ENCODE results near the gene FAU.

GRCh38 chr11:65078151-65078550 lies 43.8 kb downstream of the FAU start:
- TF ChIP-seq, protein P1, sequence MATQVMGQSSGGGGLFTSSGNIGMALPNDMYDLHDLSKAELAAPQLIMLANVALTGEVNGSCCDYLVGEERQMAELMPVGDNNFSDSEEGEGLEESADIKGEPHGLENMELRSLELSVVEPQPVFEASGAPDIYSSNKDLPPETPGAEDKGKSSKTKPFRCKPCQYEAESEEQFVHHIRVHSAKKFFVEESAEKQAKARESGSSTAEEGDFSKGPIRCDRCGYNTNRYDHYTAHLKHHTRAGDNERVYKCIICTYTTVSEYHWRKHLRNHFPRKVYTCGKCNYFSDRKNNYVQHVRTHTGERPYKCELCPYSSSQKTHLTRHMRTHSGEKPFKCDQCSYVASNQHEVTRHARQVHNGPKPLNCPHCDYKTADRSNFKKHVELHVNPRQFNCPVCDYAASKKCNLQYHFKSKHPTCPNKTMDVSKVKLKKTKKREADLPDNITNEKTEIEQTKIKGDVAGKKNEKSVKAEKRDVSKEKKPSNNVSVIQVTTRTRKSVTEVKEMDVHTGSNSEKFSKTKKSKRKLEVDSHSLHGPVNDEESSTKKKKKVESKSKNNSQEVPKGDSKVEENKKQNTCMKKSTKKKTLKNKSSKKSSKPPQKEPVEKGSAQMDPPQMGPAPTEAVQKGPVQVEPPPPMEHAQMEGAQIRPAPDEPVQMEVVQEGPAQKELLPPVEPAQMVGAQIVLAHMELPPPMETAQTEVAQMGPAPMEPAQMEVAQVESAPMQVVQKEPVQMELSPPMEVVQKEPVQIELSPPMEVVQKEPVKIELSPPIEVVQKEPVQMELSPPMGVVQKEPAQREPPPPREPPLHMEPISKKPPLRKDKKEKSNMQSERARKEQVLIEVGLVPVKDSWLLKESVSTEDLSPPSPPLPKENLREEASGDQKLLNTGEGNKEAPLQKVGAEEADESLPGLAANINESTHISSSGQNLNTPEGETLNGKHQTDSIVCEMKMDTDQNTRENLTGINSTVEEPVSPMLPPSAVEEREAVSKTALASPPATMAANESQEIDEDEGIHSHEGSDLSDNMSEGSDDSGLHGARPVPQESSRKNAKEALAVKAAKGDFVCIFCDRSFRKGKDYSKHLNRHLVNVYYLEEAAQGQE (IDR thresholded peaks at IDR 0.05; ENCODE audit: low read depth): no peak
- TF ChIP-seq EZH2phosphoT487 (IDR thresholded peaks at IDR 0.05; ENCODE audit: borderline replicate concordance): no peak
- TF ChIP-seq POLR2AphosphoS5 (IDR thresholded peaks at IDR 0.05; ENCODE audit: low read depth, low read length): no peak
- TF ChIP-seq ZNF274 (IDR thresholded peaks at IDR 0.05; ENCODE audit: low read depth, low read length): no peak
- TF ChIP-seq SP1 (IDR thresholded peaks at IDR 0.05; ENCODE audit: low read depth): no peak
- TF ChIP-seq, protein P2, sequence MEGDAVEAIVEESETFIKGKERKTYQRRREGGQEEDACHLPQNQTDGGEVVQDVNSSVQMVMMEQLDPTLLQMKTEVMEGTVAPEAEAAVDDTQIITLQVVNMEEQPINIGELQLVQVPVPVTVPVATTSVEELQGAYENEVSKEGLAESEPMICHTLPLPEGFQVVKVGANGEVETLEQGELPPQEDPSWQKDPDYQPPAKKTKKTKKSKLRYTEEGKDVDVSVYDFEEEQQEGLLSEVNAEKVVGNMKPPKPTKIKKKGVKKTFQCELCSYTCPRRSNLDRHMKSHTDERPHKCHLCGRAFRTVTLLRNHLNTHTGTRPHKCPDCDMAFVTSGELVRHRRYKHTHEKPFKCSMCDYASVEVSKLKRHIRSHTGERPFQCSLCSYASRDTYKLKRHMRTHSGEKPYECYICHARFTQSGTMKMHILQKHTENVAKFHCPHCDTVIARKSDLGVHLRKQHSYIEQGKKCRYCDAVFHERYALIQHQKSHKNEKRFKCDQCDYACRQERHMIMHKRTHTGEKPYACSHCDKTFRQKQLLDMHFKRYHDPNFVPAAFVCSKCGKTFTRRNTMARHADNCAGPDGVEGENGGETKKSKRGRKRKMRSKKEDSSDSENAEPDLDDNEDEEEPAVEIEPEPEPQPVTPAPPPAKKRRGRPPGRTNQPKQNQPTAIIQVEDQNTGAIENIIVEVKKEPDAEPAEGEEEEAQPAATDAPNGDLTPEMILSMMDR (IDR thresholded peaks at IDR 0.05 in 2 of 3, conservative IDR thresholded peaks at IDR 0.05 in 1 of 3; ENCODE audit: borderline replicate concordance in 1 of 3, insufficient read depth in 1 of 3, low read depth in 2 of 3, low read length in 2 of 3): peak; percentile 52 to 83 (median 78); a peak in 5 of 6 replicates
- no peak for TF ChIP-seq YY1 (IDR thresholded peaks at IDR 0.05; ENCODE audit: extremely low read depth, insufficient replicate concordance, low read depth, low read length)
- TF ChIP-seq POLR2A (IDR thresholded peaks at IDR 0.05; ENCODE audit: borderline replicate concordance, extremely low read depth, insufficient read depth, insufficient read length): no peak
- no peak for TF ChIP-seq CEBPB (IDR thresholded peaks at IDR 0.05; ENCODE audit: low read depth)
- TF ChIP-seq, protein P3, sequence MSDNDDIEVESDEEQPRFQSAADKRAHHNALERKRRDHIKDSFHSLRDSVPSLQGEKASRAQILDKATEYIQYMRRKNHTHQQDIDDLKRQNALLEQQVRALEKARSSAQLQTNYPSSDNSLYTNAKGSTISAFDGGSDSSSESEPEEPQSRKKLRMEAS (IDR thresholded peaks at IDR 0.05): no peak
- TF ChIP-seq RAD21 (IDR thresholded peaks at IDR 0.05; ENCODE audit: low read depth): peak; percentile 59
- TF ChIP-seq ZFX (IDR thresholded peaks at IDR 0.05): no peak

All from HCT116 (cell line).